OCI-LY7 (cell line): ENCODE data around the gene CREB5.

Experiments
- EZH2phosphoT487 ChIP-seq: fragments of 200-600 bp; sonication (generic); IDR thresholded peaks from 2 replicates; pipeline ENCODE4 v1.6.1; 2018; ENCODE audit warnings: low read depth, borderline replicate concordance, mild to moderate bottlenecking, mixed run types, antibody characterized with exemption, low read length, moderate library complexity, mixed read lengths
- TF ChIP-seq, protein P1 (sequence below): fragments of 200-600 bp; sonication (generic); conservative IDR thresholded peaks from 2 replicates; pipeline ENCODE4 v1.5.1; 2014; ENCODE audit warnings: mild to moderate bottlenecking, antibody characterized with exemption, low read length, moderate library complexity, mixed read lengths

DNA sequence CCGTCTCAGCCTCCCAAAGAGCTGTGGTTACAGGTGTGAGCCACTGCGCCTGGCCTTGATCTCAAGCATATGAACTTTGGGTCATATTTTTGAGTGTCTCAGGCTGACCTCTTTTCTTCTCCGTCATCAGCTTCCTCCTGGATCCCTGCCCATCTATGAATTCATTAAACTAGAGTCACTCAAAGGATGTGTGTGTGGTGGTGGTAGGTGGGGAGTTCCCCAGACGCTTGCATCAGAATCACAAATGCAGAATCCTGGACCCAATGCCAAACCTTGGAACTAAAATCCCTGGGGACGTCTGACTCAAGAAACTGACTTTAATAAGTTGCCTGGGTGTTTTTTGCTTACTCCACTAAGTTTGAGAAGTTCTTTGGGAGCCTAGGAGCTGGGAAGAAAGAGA lies 6.7 kb upstream of the CREB5 start:
- TF ChIP-seq, protein P1, sequence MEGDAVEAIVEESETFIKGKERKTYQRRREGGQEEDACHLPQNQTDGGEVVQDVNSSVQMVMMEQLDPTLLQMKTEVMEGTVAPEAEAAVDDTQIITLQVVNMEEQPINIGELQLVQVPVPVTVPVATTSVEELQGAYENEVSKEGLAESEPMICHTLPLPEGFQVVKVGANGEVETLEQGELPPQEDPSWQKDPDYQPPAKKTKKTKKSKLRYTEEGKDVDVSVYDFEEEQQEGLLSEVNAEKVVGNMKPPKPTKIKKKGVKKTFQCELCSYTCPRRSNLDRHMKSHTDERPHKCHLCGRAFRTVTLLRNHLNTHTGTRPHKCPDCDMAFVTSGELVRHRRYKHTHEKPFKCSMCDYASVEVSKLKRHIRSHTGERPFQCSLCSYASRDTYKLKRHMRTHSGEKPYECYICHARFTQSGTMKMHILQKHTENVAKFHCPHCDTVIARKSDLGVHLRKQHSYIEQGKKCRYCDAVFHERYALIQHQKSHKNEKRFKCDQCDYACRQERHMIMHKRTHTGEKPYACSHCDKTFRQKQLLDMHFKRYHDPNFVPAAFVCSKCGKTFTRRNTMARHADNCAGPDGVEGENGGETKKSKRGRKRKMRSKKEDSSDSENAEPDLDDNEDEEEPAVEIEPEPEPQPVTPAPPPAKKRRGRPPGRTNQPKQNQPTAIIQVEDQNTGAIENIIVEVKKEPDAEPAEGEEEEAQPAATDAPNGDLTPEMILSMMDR, result no peak
- TF ChIP-seq EZH2phosphoT487, result no peak
